ENCODE results near the gene CACNA1H.

GRCh38 chr16:1113489-1113888, 39.4 kb upstream of the CACNA1H start:
- TF ChIP-seq, protein P1, sequence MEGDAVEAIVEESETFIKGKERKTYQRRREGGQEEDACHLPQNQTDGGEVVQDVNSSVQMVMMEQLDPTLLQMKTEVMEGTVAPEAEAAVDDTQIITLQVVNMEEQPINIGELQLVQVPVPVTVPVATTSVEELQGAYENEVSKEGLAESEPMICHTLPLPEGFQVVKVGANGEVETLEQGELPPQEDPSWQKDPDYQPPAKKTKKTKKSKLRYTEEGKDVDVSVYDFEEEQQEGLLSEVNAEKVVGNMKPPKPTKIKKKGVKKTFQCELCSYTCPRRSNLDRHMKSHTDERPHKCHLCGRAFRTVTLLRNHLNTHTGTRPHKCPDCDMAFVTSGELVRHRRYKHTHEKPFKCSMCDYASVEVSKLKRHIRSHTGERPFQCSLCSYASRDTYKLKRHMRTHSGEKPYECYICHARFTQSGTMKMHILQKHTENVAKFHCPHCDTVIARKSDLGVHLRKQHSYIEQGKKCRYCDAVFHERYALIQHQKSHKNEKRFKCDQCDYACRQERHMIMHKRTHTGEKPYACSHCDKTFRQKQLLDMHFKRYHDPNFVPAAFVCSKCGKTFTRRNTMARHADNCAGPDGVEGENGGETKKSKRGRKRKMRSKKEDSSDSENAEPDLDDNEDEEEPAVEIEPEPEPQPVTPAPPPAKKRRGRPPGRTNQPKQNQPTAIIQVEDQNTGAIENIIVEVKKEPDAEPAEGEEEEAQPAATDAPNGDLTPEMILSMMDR (conservative IDR thresholded peaks at IDR 0.05; ENCODE audit: low read depth, low read length): no peak
- TF ChIP-seq BHLHE40 (IDR thresholded peaks at IDR 0.05; ENCODE audit: low read depth, low read length): no peak
- no peak for TF ChIP-seq CHD1 (IDR thresholded peaks at IDR 0.05; ENCODE audit: low read depth, low read length)
- no peak for TF ChIP-seq SMC3 (IDR thresholded peaks at IDR 0.05; ENCODE audit: low read depth, low read length)
- no peak for TF ChIP-seq POLR2A (IDR thresholded peaks at IDR 0.05; ENCODE audit: low read depth, low read length)
- no peak for TF ChIP-seq ELK1 (IDR thresholded peaks at IDR 0.05; ENCODE audit: borderline replicate concordance, low read depth, low read length)
- no peak for TF ChIP-seq MXI1 (IDR thresholded peaks at IDR 0.05; ENCODE audit: borderline replicate concordance, low read depth, low read length)
